Epithelial cell of prostate (primary cell): Measurements from ENCODE around the gene PRAMEF17.
A peak's percentile ranks its signal among the peaks of the same experiment; 100 is the strongest.
"Not testable (repeated sequence)": the region's sequence is repeated elsewhere in the genome, so short reads cannot be mapped to it uniquely, and the experiment has no call there.

Experiments
- DNase-seq: peaks from one replicate; pipeline ENCODE4 v3.0.0-alpha.2; 2011; ENCODE audit warnings: low read depth, low spot score
- H3K27ac ChIP-seq: fragments of 450-650 bp; 2 replicates; pipeline ENCODE4 v1.5.1; 2017; ENCODE audit warnings: mild to moderate bottlenecking

PRAMEF17 gene

GRCh38 chr1:13389332-13389731 is at the start of gene PRAMEF17:
PRAMEF17 (plus strand) TSS chr1:13389632; CDS start chr1:13389658, 26 bp downstream.
- not testable (repeated sequence) for DNase-seq, H3K27ac ChIP-seq

- not testable (repeated sequence) for DNase-seq, H3K27ac ChIP-seq
Observed at GRCh38 chr1:13342496-13342895, 46.9 kb upstream of the PRAMEF17 start.

GRCh38 chr1:13347034-13347433 is 42.4 kb upstream of the PRAMEF17 start, which contains the start of gene PRAMEF14:
PRAMEF14 (minus strand) TSS chr1:13347134; CDS start chr1:13345314, 1,820 bp downstream.
- not testable (repeated sequence) for H3K27ac ChIP-seq, DNase-seq

GRCh38 chr1:13353476-13353875 is 36.0 kb upstream of the PRAMEF17 start:
- not testable (repeated sequence) for DNase-seq

GRCh38 chr1:13354475-13354874 is 35.0 kb upstream of the PRAMEF17 start:
- H3K27ac ChIP-seq, DNase-seq: not testable (repeated sequence)

More at GRCh38 chr1:13353476-13353875, 36.0 kb upstream of the PRAMEF17 start:
- H3K27ac ChIP-seq, result not testable (repeated sequence)

GRCh38 chr1:13356774-13357173 is 32.7 kb upstream of the PRAMEF17 start:
- not testable (repeated sequence) for H3K27ac ChIP-seq
- DNase-seq, result peak; percentile 6

GRCh38 chr1:13362364-13362763 is 27.1 kb upstream of the PRAMEF17 start:
- DNase-seq, H3K27ac ChIP-seq: not testable (repeated sequence)

- DNase-seq, H3K27ac ChIP-seq: not testable (repeated sequence)
Observed at GRCh38 chr1:13364928-13365327, 24.5 kb upstream of the PRAMEF17 start.

- not testable (repeated sequence) for DNase-seq
Observed at GRCh38 chr1:13366536-13366935, 22.9 kb upstream of the PRAMEF17 start.

GRCh38 chr1:13368544-13368943 is 20.9 kb upstream of the PRAMEF17 start:
- H3K27ac ChIP-seq, DNase-seq: not testable (repeated sequence)

More at GRCh38 chr1:13366536-13366935, 22.9 kb upstream of the PRAMEF17 start:
- not testable (repeated sequence) for H3K27ac ChIP-seq

GRCh38 chr1:13378983-13379382 is 10.4 kb upstream of the PRAMEF17 start:
- not testable (repeated sequence) for H3K27ac ChIP-seq, DNase-seq

GRCh38 chr1:13380380-13380779 is 9.1 kb upstream of the PRAMEF17 start:
- DNase-seq, H3K27ac ChIP-seq: not testable (repeated sequence)

- not testable (repeated sequence) for H3K27ac ChIP-seq, DNase-seq
Observed at GRCh38 chr1:13393004-13393403, 3.6 kb downstream of the PRAMEF17 start.

GRCh38 chr1:13394761-13395160 is 5.3 kb downstream of the PRAMEF17 start:
- not testable (repeated sequence) for H3K27ac ChIP-seq, DNase-seq

GRCh38 chr1:13395311-13395710 is 5.9 kb downstream of the PRAMEF17 start:
- not testable (repeated sequence) for DNase-seq, H3K27ac ChIP-seq

GRCh38 chr1:13407811-13408210 is 18.4 kb downstream of the PRAMEF17 start:
- no peak for DNase-seq
- no peak overlapping the region for H3K27ac ChIP-seq

GRCh38 chr1:13410150-13410549 is 20.7 kb downstream of the PRAMEF17 start, which contains the start of gene PRAMEF20:
PRAMEF20 (plus strand) TSS chr1:13410450; CDS start chr1:13416355, 5,905 bp downstream.
- not testable (repeated sequence) for DNase-seq, H3K27ac ChIP-seq

- H3K27ac ChIP-seq, result no peak overlapping the region
- DNase-seq, result no peak
Observed at GRCh38 chr1:13430495-13430894, 41.1 kb downstream of the PRAMEF17 start.

GRCh38 chr1:13432251-13432650 is 42.8 kb downstream of the PRAMEF17 start:
- DNase-seq, result no peak
- H3K27ac ChIP-seq, result no peak overlapping the region

GRCh38 chr1:13433694-13434358 is 44.4 kb downstream of the PRAMEF17 start:
- DNase-seq, H3K27ac ChIP-seq: not testable (repeated sequence)

GRCh38 chr1:13435458-13435857 is 46.0 kb downstream of the PRAMEF17 start:
- no peak overlapping the region for H3K27ac ChIP-seq
- no peak for DNase-seq
